Measurements from ENCODE around the gene KCTD14. TPM values are rescaled to one million over a fixed set of nuclear protein-coding genes. Genes with fewer than 3 reads are reported as not detected.

The KCTD14 gene
- total RNA-seq, 3 donors from 2014 or later (not counting 1 experiment from before 2014, with no cell fraction given), result 0.28 to 0.32 TPM; not detected in 1

GRCh38 chr11:78027759-78028158, 4.7 kb upstream of the KCTD14 start:
- Histone ChIP-seq H3K9me3 (ENCODE audit: control insufficient read depth, insufficient read depth, low read length) (no peaks in the 10 kb centered on the region), H3K4me3 (ENCODE audit: low read length) (no peak overlapping the region), H3K27me3 (ENCODE audit: control insufficient read depth, insufficient read depth, low read length) (no peaks in the 10 kb centered on the region), H3K27ac (ENCODE audit: low read length) (no peak overlapping the region), H3K4me1 (ENCODE audit: control insufficient read depth, insufficient read depth, low read length) (peaks cover 4% of the 10 kb centered on the region), H3K36me3 (ENCODE audit: control insufficient read depth, insufficient read depth, low read length) (no peaks in the 10 kb centered on the region)
- DNase-seq, result no peak
- Mint-ChIP-seq H3K27me3 (ENCODE audit: low read depth in 2 of 2) (peaks cover 10 to 12% of the 10 kb centered on the region in 2 donors), H3K36me3 (no peaks in the 10 kb centered on the region), H3K9me3 (no peaks in the 10 kb centered on the region), H3K4me3 (no peak overlapping the region), H3K4me1 (peaks cover 0 to 2% of the 10 kb centered on the region in 2 donors), H3K27ac (no peak overlapping the region)
- TF ChIP-seq CTCF (IDR thresholded peaks at IDR 0.05), result no peak
- intact Hi-C loops (cut with micrococcal nuclease), result no loop called here
- WGBS (ENCODE audit: insufficient coverage), result 100% methylated on average over 1 of the region's 2 CpGs
- ATAC-seq, result no peak

- no peaks in the 10 kb centered on the region for H3K27me3 ChIP-seq (ENCODE audit: control insufficient read depth, insufficient read depth, low read length)
- H3K4me3 ChIP-seq (ENCODE audit: low read length), result no peak overlapping the region
- peaks cover 4% of the 10 kb centered on the region for H3K4me1 ChIP-seq (ENCODE audit: control insufficient read depth, insufficient read depth, low read length)
- Mint-ChIP-seq H3K4me1 (peaks cover 7 to 9% of the 10 kb centered on the region in 2 donors), H3K9me3 (no peaks in the 10 kb centered on the region), H3K27me3 (ENCODE audit: low read depth in 2 of 2) (peaks cover 22 to 23% of the 10 kb centered on the region in 2 donors), H3K4me3 (no peak overlapping the region), H3K27ac (no peak overlapping the region), H3K36me3 (no peaks in the 10 kb centered on the region)
- intact Hi-C loops (cut with micrococcal nuclease), result no loop called here
- DNase-seq (no peak), ATAC-seq (no peak)
- no peak overlapping the region for H3K27ac ChIP-seq (ENCODE audit: low read length)
- no peaks in the 10 kb centered on the region for H3K36me3 ChIP-seq (ENCODE audit: control insufficient read depth, insufficient read depth, low read length)
- H3K9me3 ChIP-seq (ENCODE audit: control insufficient read depth, insufficient read depth, low read length), result no peaks in the 10 kb centered on the region
- TF ChIP-seq CTCF (IDR thresholded peaks at IDR 0.05), result no peak
Measured at GRCh38 chr11:78025378-78025777, 2.3 kb upstream of the KCTD14 start.

- WGBS (ENCODE audit: insufficient coverage), result 80% methylated on average over 5 of the region's 7 CpGs
- intact Hi-C loops (cut with micrococcal nuclease), result loop anchor here (5.0 kb wide), 1 partner anchor 376 kb away; no protein-coding TSS in a partner anchor
Measured at GRCh38 chr11:78023426-78023825, 350 bp upstream of the KCTD14 start.

More at GRCh38 chr11:78023426-78023825, 350 bp upstream of the KCTD14 start:
- Histone ChIP-seq H3K4me1 (ENCODE audit: control insufficient read depth, insufficient read depth, low read length) (peaks cover 4% of the 10 kb centered on the region), H3K27me3 (ENCODE audit: control insufficient read depth, insufficient read depth, low read length) (no peaks in the 10 kb centered on the region), H3K27ac (ENCODE audit: low read length) (no peak overlapping the region), H3K36me3 (ENCODE audit: control insufficient read depth, insufficient read depth, low read length) (no peaks in the 10 kb centered on the region), H3K4me3 (ENCODE audit: low read length) (no peak overlapping the region), H3K9me3 (ENCODE audit: control insufficient read depth, insufficient read depth, low read length) (no peaks in the 10 kb centered on the region)
- ATAC-seq, result no peak
- H3K4me3 Mint-ChIP-seq, result no peak overlapping the region
- H3K27me3 Mint-ChIP-seq (ENCODE audit: low read depth in 2 of 2), result peaks cover 22 to 23% of the 10 kb centered on the region in 2 donors
- DNase-seq, result no peak
- no peaks in the 10 kb centered on the region for H3K36me3 Mint-ChIP-seq
- H3K27ac Mint-ChIP-seq, result no peak overlapping the region
- H3K9me3 Mint-ChIP-seq, result no peaks in the 10 kb centered on the region
- TF ChIP-seq CTCF (IDR thresholded peaks at IDR 0.05), result no peak
- H3K4me1 Mint-ChIP-seq, result peaks cover 7 to 9% of the 10 kb centered on the region in 2 donors
